Right lobe of liver (tissue), 6 donors: ENCODE results near the gene TERB1. TPM values are rescaled to one million over a fixed set of nuclear protein-coding genes. Genes with fewer than 3 reads are reported as not detected.

Source experiments
- ATAC-seq, 4 donors: fragments of 200-7000 bp; cut with Tn5 transposase; one replicate each; pipeline ENCODE4 v1.9.1; 2020; ENCODE audit warnings: mild to moderate bottlenecking in 4 of 4, moderate library complexity in 4 of 4
- DNase-seq, 3 donors: peaks; one replicate each; pipeline ENCODE4 v3.0.0-alpha.2; 2020
- H3K27ac ChIP-seq, 3 donors: fragments of 200-600 bp; one replicate each; pipeline ENCODE4 v1.8.0; 2022
- H3K27me3 ChIP-seq, 2 donors: fragments of 200-600 bp; one replicate each; pipeline ENCODE4 v1.8.0; 2022
- H3K36me3 ChIP-seq, 4 donors: fragments of 200-600 bp; sonication (generic) in 1 of 4; one replicate each; pipeline versions ENCODE4 v1.5.1 to v1.8.0; 2017 to 2022; ENCODE audit warnings: control low read depth in 1 of 4
- H3K4me1 ChIP-seq, 4 donors: fragments of 200-600 bp; sonication (generic) in 1 of 4; one replicate each; pipeline versions ENCODE4 v1.5.1 to v1.8.0; 2017 to 2022; ENCODE audit warnings: control low read depth in 1 of 4
- H3K4me3 ChIP-seq, 3 donors: fragments of 200-600 bp; one replicate each; pipeline ENCODE4 v1.8.0; 2022
- H3K9me3 ChIP-seq, 4 donors: fragments of 200-600 bp; sonication (generic) in 1 of 4; one replicate each; pipeline versions ENCODE4 v1.5.1 to v1.8.0; 2017 to 2022; ENCODE audit warnings: control low read depth in 1 of 4
- CTCF ChIP-seq, 4 donors: fragments of 200-600 bp in 3 of 4; fragments of 450-650 bp in 1 of 4; IDR thresholded peaks; one replicate each; pipeline versions ENCODE4 v1.5.1 to v1.8.0; 2016 to 2022; ENCODE audit warnings: antibody characterized with exemption in 4 of 4, mild to moderate bottlenecking in 2 of 4
- POLR2A ChIP-seq: fragments of 450-650 bp; IDR thresholded peaks from one replicate; pipeline ENCODE4 v1.6.1; 2017; ENCODE audit warnings: antibody characterized with exemption, mild to moderate bottlenecking
- WGBS: methylation state at CpG from one replicate; pipeline ENCODE4 v1.1.6; 2018; ENCODE audit warnings: low coverage, low lambda C conversion rate; ENCODE audit not compliant: insufficient coverage; ENCODE audit errors: missing lambda C conversion rate; 5-methylcytosine and 5-hydroxymethylcytosine counted together
- intact Hi-C, 2 donors: fragments of 100-400 bp; cut with DNase I; formaldehyde crosslinking; loops; one replicate each; pipeline versions ENCODE4 v1.11.2 to v1.14.1; 2022
- total RNA-seq, 6 experiments: library from RNA; depleted of rRNA in 2 of 6; stranded (reverse); fragments of >200 nt in 2 of 6; fragmentation: NEBNext Ultra II Directional in 3 of 6; extraction: Animal tissue kit (Norgen Biotek cat#: 25700) in 3 of 6; gene quantifications; one replicate each; pipeline versions ENCODE4 v1.1.0 to v1.2.4, GENCODE V29; 2016 to 2023
- donor health status: DM: no; HTN: yes; CAD: no.
- donor health status: DM: no; HTN: no; CAD: no.
- donor health status: DM: no; HTN: no; CAD: no.
- donor health status: DM: no; HTN: yes; CAD: no.
- donor health status: DM: no; HTN: yes; CAD: no.

The TERB1 gene
- total RNA-seq, 6 experiments from 2014 or later: not detected

GRCh38 chr16:66754211-66754610, 47.2 kb downstream of the TERB1 start:
- TF ChIP-seq CTCF (IDR thresholded peaks at IDR 0.05): no peak
- TF ChIP-seq POLR2A: no peak
- intact Hi-C loops: no loop called here
- no peak for ATAC-seq
- Histone ChIP-seq H3K36me3 (peaks cover 0 to 1% (median 0%) of the 10 kb centered on the region in 4 donors), H3K9me3 (no peaks in the 10 kb centered on the region), H3K27me3 (no peaks in the 10 kb centered on the region), H3K27ac (no peak overlapping the region), H3K4me3 (no peak overlapping the region), H3K4me1 (peaks cover 0 to 15% (median 8%) of the 10 kb centered on the region in 4 donors)
- WGBS: 93% methylated on average over 2 of the region's 2 CpGs
- DNase-seq: no peak

GRCh38 chr16:66752958-66753357, 48.4 kb downstream of the TERB1 start:
- Histone ChIP-seq H3K27me3 (no peaks in the 10 kb centered on the region), H3K36me3 (peaks cover 0 to 13% (median 5%) of the 10 kb centered on the region in 4 donors), H3K27ac (no peak overlapping the region), H3K4me3 (no peak overlapping the region), H3K4me1 (peaks cover 0 to 18% (median 9%) of the 10 kb centered on the region in 4 donors), H3K9me3 (no peaks in the 10 kb centered on the region)
- ATAC-seq (no peak), DNase-seq (no peak)
- WGBS: 89% methylated on average over 2 of the region's 2 CpGs
- TF ChIP-seq POLR2A (no peak), CTCF (IDR thresholded peaks at IDR 0.05) (no peak)
- intact Hi-C loops: no loop called here

- peaks cover 0 to 18% (median 7%) of the 10 kb centered on the region in 4 donors for H3K36me3 ChIP-seq
- TF ChIP-seq POLR2A (no peak), CTCF (IDR thresholded peaks at IDR 0.05) (no peak)
- intact Hi-C loops: no loop called here
- ATAC-seq: no peak
- H3K4me3 ChIP-seq: no peak overlapping the region
- no peaks in the 10 kb centered on the region for H3K27me3 ChIP-seq
- no peak overlapping the region for H3K27ac ChIP-seq
- no peaks in the 10 kb centered on the region for H3K9me3 ChIP-seq
- no peak for DNase-seq
- H3K4me1 ChIP-seq: peaks cover 0 to 18% (median 9%) of the 10 kb centered on the region in 4 donors
- 68% methylated on average over 5 of the region's 6 CpGs for WGBS
These were observed 49.0 kb downstream of the TERB1 start for GRCh38 chr16:66752379-66752778.

- Histone ChIP-seq H3K4me1 (peaks cover 0 to 18% (median 9%) of the 10 kb centered on the region in 4 donors), H3K9me3 (no peaks in the 10 kb centered on the region), H3K4me3 (peak overlapping the region; percentile 98 to 99 (median 98)), H3K36me3 (peaks cover 0 to 23% (median 9%) of the 10 kb centered on the region in 4 donors), H3K27ac (peak overlapping the region; percentile 81 to 98 (median 88)), H3K27me3 (no peaks in the 10 kb centered on the region)
- intact Hi-C loops: no loop called here
- TF ChIP-seq CTCF (IDR thresholded peaks at IDR 0.05): no peak
- TF ChIP-seq POLR2A: no peak
- 36% methylated on average over 3 of the region's 3 CpGs for WGBS
- DNase-seq: no peak
- no peak for ATAC-seq
These were observed 49.4 kb downstream of the TERB1 start for GRCh38 chr16:66751992-66752322.
